HT1080 (cell line): ENCODE results near the gene NPR3. TPM values are rescaled to one million over a fixed set of nuclear protein-coding genes. Genes with fewer than 3 reads are reported as not detected.

Source experiments
- DNase-seq: peaks from one replicate; pipeline ENCODE4 v3.0.0-alpha.2; 2015; ENCODE audit warnings: low read depth
- total RNA-seq: library from RNA; depleted of rRNA; stranded (reverse); fragments of >200 nt; shearing (Covaris generic); gene quantifications from 2 replicates; pipeline ENCODE4 v1.2.3, GENCODE V29; 2014

NPR3 gene
- total RNA-seq, 1 experiment from 2014 or later, result 0.29 TPM

GRCh38 chr5:32711681-32712480, 760 bp downstream of the NPR3 start:
- DNase-seq, result no peak

- DNase-seq, result no peak
These were observed 1.6 kb downstream of the NPR3 start for GRCh38 chr5:32712481-32713360.

DNA sequence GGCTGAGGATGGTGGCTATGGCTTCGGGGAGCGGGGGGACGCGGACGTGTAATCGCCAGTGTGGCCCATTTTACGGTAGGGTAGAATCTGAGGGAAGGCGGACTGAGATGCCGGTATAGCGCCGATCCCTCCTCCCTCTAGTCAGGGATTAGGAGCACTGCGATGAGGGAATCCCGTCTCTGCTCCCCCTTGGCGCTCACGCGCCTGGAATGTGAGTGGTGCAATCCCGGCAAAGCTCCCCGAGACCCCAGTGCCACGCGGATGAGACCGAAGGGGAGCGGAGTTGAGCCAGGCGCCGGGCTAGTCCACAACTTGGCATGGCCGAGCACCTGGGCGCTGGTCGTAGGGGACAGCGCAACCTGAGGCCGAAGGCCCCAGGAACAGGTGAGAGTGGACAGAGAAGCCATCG, 2.2 kb downstream of the NPR3 start:
- DNase-seq, result no peak

GRCh38 chr5:32713770-32714381, 2.8 kb downstream of the NPR3 start:
- DNase-seq, result no peak

GRCh38 chr5:32714836-32715235, 3.7 kb downstream of the NPR3 start:
- no peak for DNase-seq

- no peak for DNase-seq
These were observed 9.2 kb downstream of the NPR3 start for GRCh38 chr5:32720300-32720699.

DNA sequence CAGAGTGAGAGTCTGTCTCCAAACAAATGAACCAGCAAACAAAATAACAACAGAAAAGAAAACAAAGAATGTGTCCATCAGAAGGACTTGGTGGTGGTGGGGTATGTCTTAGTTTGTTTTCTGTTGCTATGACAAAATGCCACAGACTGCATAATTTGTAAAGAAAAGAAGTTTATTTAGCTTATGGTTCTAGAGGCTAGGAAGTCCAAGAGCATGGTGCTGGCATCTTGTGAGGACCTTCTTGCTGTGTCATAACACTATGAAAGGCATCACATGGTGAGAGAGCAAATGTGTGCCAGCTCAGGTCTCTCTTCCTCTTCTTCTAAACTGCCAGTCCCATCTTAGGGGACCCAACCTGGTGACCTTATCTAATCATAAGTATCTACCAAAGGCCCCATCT, 10.5 kb downstream of the NPR3 start:
- DNase-seq, result no peak

DNA sequence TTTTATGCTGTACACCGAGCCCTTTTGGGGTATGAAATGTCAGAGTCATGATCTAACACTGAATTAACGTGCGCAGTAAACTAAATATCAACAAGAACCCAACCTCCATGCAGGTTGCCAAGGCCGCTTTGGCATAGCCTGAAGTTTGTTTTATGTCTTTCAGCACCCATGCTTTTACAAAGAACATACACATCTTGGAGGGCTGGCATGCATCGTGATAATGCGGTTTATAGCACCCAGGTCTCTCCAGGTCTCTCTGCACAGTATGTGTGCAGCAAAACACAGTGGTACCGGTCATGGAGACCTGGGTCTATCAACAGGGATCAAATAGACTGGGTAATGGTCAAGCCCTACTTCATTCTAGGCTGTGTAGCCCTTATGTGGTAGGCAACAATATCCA, 11.8 kb downstream of the NPR3 start:
- no peak for DNase-seq

DNA sequence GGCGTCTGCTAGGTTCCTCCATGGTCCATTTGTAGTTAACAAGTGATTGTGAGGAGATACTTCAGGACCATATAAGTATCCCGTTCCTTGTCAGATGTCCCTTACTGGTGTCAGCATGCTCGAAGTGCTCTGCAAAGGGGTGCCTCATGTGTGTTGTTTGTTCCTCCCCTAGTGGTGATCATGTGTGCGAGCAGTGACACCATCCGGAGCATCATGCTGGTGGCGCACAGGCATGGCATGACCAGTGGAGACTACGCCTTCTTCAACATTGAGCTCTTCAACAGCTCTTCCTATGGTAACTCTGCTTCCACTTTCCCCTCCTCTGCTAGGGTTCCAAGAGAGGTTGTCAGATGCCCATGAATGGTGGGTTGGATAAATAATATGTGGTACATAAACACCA, 13.4 kb downstream of the NPR3 start:
- DNase-seq, result no peak

DNA sequence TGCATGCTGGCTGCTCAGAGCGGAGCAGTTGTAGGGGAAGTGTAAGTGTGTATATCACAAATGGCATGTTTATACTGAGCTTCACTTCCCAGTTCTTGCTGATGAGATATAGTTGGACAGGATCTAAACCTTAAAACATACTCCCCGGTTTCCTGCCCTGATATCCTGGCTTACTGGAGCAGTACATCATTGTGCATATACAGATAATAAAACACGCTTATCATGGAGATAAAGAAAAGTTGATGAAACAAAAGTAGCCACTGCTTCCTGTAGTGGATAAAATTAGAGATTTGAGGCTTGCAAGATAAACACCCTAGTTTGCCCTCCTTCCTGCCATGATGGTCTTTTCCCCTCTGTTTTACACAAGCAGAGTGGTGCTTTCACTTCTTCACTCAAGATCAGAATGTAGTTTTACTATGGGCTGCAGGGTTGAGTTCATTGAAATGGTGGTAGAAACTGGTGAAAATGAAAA, 15.0 kb downstream of the NPR3 start:
- no peak for DNase-seq

GRCh38 chr5:32729651-32730050, 18.5 kb downstream of the NPR3 start:
- no peak for DNase-seq

GRCh38 chr5:32733590-32734340, 22.6 kb downstream of the NPR3 start:
- no peak for DNase-seq

GRCh38 chr5:32734827-32735378, 23.8 kb downstream of the NPR3 start:
- DNase-seq, result no peak

DNA sequence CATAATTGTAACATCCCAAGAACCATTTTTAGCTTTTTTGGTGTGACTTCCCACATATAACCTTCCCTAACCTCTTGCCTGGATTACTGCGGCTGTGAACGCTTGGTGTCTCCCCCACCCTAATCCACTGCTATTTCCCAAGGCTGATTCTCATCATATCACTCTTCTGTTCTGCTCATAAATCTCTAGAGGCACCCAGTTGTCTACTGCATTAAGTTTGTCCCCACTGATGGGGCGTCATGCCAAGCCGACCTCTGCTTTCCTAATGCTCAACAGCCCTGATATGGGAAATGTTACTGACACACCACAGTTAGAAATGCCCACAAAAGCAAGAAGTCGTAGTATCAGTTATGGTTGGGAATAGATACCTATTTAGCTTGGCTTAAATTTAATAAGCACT, 24.4 kb downstream of the NPR3 start:
- DNase-seq, result no peak

- no peak for DNase-seq
These were observed 25.7 kb downstream of the NPR3 start for GRCh38 chr5:32736842-32737241.

- no peak for DNase-seq
These were observed 29.5 kb downstream of the NPR3 start for GRCh38 chr5:32740651-32741050.

DNA sequence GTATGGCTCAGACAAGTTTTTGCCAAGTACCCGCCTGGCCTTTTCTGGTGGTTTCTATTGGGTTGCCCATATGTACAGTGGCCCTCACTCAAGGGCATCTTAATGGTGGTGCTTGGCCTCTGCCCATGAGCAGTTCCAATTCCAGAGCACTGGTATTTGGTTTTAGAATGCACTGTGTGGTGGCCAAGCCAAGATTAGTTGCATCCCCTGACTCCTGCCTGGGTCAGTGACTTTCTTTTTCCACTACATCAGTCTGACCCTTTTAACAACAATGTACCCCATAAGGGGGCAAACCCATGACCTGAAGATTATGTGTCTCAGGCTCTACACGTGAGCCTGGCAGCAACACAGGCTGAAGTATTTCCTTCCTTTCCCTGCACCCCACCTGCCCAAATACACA, 34.2 kb downstream of the NPR3 start:
- no peak for DNase-seq

DNA sequence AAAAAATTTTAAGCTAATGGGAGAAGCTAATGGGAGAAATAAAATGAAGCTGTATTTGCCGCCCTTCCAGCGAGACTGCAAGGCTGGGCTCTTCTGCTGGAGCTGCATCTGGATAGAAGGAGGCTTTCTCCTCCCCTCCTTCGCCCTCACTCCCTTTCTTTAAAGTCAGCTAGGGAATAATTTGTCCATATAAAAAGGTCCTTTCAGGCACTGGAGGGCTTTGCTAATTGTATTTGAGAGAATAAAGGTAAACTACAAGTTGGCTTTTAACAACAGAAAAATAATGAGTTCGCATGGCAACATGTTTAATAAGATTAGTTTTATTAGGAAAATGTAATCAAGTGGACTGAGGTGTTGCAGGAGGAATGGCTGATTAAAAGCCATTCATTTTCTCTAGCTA, 41.3 kb downstream of the NPR3 start:
- DNase-seq, result no peak

- no peak for DNase-seq
These were observed 41.9 kb downstream of the NPR3 start for GRCh38 chr5:32753051-32753450.

DNA sequence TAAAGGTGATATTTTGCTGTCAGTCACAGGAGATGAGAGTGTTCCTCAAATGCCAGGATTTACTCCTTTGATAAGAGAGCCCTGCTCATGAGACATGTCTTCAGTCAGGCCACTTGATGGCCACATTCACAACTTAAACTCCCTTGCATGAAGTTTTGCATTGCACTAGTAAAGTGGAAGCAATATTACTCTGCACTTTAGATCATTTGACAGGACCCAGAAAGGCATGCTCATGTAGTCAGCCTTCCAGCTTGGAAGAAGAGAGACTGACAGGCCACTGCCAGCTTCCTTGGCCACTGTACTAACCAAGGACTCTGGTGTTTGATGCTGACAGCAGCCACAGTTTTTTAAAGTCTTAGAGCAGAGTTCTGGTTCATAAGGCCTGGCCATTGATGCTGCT, 42.6 kb downstream of the NPR3 start:
- no peak for DNase-seq

GRCh38 chr5:32754284-32754683, 43.2 kb downstream of the NPR3 start:
- no peak for DNase-seq
